Upper lobe of left lung (tissue), 4 donors: Measurements from ENCODE around the gene ARMC7.

Experiments
- EP300 ChIP-seq, 4 donors: sonication (generic); formaldehyde crosslinking; IDR thresholded peaks; one replicate each; pipeline ENCODE4 v1.5.1; 2017; ENCODE audit warnings: antibody characterized with exemption in 4 of 4, control low read depth in 2 of 4
- POLR2A ChIP-seq, 4 donors: fragments of 450-650 bp; IDR thresholded peaks; one replicate each; pipeline ENCODE4 v1.5.1; 2016 to 2017; ENCODE audit warnings: antibody characterized with exemption in 4 of 4, mild to moderate bottlenecking in 2 of 4
- POLR2AphosphoS5 ChIP-seq, 2 donors: sonication (generic); formaldehyde crosslinking; IDR thresholded peaks; one replicate each; pipeline ENCODE4 v1.5.1; 2017; ENCODE audit warnings: antibody characterized with exemption in 2 of 2
- TF ChIP-seq, protein P1 (sequence below), 6 experiments: fragments of 450-650 bp in 4 of 6; fragments of 200-600 bp in 2 of 6; sonication (generic) in 2 of 6; IDR thresholded peaks; one replicate each; pipeline ENCODE4 v1.5.1; 2016 to 2019; ENCODE audit warnings: antibody characterized with exemption in 6 of 6

GRCh38 chr17:75159196-75160031 is 49.6 kb downstream of the ARMC7 start:
- TF ChIP-seq, protein P1, sequence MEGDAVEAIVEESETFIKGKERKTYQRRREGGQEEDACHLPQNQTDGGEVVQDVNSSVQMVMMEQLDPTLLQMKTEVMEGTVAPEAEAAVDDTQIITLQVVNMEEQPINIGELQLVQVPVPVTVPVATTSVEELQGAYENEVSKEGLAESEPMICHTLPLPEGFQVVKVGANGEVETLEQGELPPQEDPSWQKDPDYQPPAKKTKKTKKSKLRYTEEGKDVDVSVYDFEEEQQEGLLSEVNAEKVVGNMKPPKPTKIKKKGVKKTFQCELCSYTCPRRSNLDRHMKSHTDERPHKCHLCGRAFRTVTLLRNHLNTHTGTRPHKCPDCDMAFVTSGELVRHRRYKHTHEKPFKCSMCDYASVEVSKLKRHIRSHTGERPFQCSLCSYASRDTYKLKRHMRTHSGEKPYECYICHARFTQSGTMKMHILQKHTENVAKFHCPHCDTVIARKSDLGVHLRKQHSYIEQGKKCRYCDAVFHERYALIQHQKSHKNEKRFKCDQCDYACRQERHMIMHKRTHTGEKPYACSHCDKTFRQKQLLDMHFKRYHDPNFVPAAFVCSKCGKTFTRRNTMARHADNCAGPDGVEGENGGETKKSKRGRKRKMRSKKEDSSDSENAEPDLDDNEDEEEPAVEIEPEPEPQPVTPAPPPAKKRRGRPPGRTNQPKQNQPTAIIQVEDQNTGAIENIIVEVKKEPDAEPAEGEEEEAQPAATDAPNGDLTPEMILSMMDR (IDR thresholded peaks at IDR 0.05), result no peak
- TF ChIP-seq POLR2AphosphoS5 (IDR thresholded peaks at IDR 0.05), result no peak
- TF ChIP-seq POLR2A (IDR thresholded peaks at IDR 0.05), result no peak
- no peak for TF ChIP-seq EP300 (IDR thresholded peaks at IDR 0.05)
